ENCODE results near the gene CACNA2D3. TPM values are rescaled to one million over a fixed set of nuclear protein-coding genes. Genes with fewer than 3 reads are reported as not detected.

CACNA2D3 gene
- total RNA-seq, 1 donor from 2014 or later: 0.70 TPM

- no peak overlapping the region for H3K4me3 Mint-ChIP-seq (ENCODE audit: unreplicated experiment)
- FAIRE-seq: no peak
- no peaks in the 10 kb centered on the region for H3K9me3 Mint-ChIP-seq (ENCODE audit: unreplicated experiment)
Measured at GRCh38 chr3:54343495-54343894, 221.1 kb downstream of the CACNA2D3 start.

DNA sequence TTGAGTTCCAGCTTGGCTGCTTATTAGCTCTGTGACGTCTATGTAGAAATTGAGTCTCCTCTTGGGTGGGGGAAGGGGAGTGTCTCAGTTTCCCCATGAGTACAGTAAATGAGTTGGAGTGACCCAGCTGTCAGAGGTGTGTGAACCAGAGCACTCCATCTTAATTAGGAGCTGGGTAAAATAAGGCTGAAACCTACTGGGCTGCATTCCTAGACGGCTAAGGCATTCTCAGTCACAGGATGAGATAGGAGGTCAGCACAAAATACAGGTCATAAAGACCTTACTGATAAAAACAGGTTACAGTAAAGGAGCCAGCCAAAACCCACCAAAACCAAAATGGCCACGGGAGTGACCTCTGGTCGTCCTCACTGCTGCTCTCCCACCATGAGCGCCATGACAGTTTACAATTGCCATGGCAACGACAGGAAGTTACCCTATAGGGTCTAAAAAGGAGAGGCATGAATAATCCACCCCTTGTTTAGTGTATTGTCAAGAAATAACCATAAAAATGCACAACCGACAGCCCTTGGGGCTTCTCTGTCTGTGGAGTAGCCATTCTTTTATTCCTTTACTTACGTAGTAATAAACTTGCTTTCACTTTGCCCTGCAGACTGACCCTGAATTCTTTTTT is 222.4 kb downstream of the CACNA2D3 start:
- TF ChIP-seq CTCF (IDR thresholded peaks at IDR 0.05; ENCODE audit: insufficient read depth, low read depth, low read length): no peak
- TF ChIP-seq EZH2 (IDR thresholded peaks at IDR 0.05; ENCODE audit: insufficient read depth, low read length): no peak
- peaks cover 10% of the 10 kb centered on the region for H3K27me3 Mint-ChIP-seq (ENCODE audit: low read depth, unreplicated experiment)
- no peak overlapping the region for H3K4me3 Mint-ChIP-seq (ENCODE audit: unreplicated experiment)
- H3K36me3 ChIP-seq (ENCODE audit: insufficient read depth, low read length): no peaks in the 10 kb centered on the region
- no peak overlapping the region for H3K27ac Mint-ChIP-seq (ENCODE audit: unreplicated experiment)
- H3K27ac ChIP-seq (ENCODE audit: low read depth, low read length): no peak overlapping the region
- H3K9me3 ChIP-seq (ENCODE audit: insufficient read depth, low read depth, low read length): no peaks in the 10 kb centered on the region
- H3K4me2 ChIP-seq (ENCODE audit: low read length): no peak overlapping the region
- no peaks in the 10 kb centered on the region for H3K27me3 ChIP-seq (ENCODE audit: insufficient read depth, low read length)
- H3K4me1 Mint-ChIP-seq (ENCODE audit: low read depth, unreplicated experiment): no peaks in the 10 kb centered on the region
- no peaks in the 10 kb centered on the region for H4K20me1 ChIP-seq (ENCODE audit: insufficient read depth, low read length)
- H3K4me1 ChIP-seq (ENCODE audit: insufficient read depth, low read length): no peaks in the 10 kb centered on the region
- H3K36me3 Mint-ChIP-seq (ENCODE audit: low read depth, unreplicated experiment): no peaks in the 10 kb centered on the region
- no peak overlapping the region for H2AFZ ChIP-seq (ENCODE audit: low read depth, low read length)
- H3K79me2 ChIP-seq (ENCODE audit: insufficient read depth, low read length): no peaks in the 10 kb centered on the region
- H3K9me3 Mint-ChIP-seq (ENCODE audit: unreplicated experiment): no peaks in the 10 kb centered on the region
- H3K9ac ChIP-seq (ENCODE audit: low read length): no peak overlapping the region
- FAIRE-seq: no peak
- no peak for DNase-seq (ENCODE audit: low read depth)
- no peak overlapping the region for H3K4me3 ChIP-seq (ENCODE audit: insufficient read depth, low read depth, low read length)

More at GRCh38 chr3:54343495-54343894, 221.1 kb downstream of the CACNA2D3 start:
- no peaks in the 10 kb centered on the region for H3K4me1 Mint-ChIP-seq (ENCODE audit: low read depth, unreplicated experiment)
- TF ChIP-seq CTCF (IDR thresholded peaks at IDR 0.05; ENCODE audit: insufficient read depth, low read depth, low read length): no peak
- TF ChIP-seq EZH2 (IDR thresholded peaks at IDR 0.05; ENCODE audit: insufficient read depth, low read length): no peak
- H3K36me3 ChIP-seq (ENCODE audit: insufficient read depth, low read length): no peaks in the 10 kb centered on the region
- no peak overlapping the region for H3K9ac ChIP-seq (ENCODE audit: low read length)
- no peaks in the 10 kb centered on the region for H3K36me3 Mint-ChIP-seq (ENCODE audit: low read depth, unreplicated experiment)
- H3K27me3 ChIP-seq (ENCODE audit: insufficient read depth, low read length): no peaks in the 10 kb centered on the region
- DNase-seq (ENCODE audit: low read depth): no peak
- H3K4me2 ChIP-seq (ENCODE audit: low read length): no peak overlapping the region
- H3K27me3 Mint-ChIP-seq (ENCODE audit: low read depth, unreplicated experiment): peaks cover 17% of the 10 kb centered on the region
- no peak overlapping the region for H3K4me3 ChIP-seq (ENCODE audit: insufficient read depth, low read depth, low read length)
- H4K20me1 ChIP-seq (ENCODE audit: insufficient read depth, low read length): no peaks in the 10 kb centered on the region
- H3K4me1 ChIP-seq (ENCODE audit: insufficient read depth, low read length): no peaks in the 10 kb centered on the region
- no peak overlapping the region for H2AFZ ChIP-seq (ENCODE audit: low read depth, low read length)
- no peak overlapping the region for H3K27ac Mint-ChIP-seq (ENCODE audit: unreplicated experiment)
- H3K27ac ChIP-seq (ENCODE audit: low read depth, low read length): no peak overlapping the region
- peaks cover 5% of the 10 kb centered on the region for H3K9me3 ChIP-seq (ENCODE audit: insufficient read depth, low read depth, low read length)
- no peaks in the 10 kb centered on the region for H3K79me2 ChIP-seq (ENCODE audit: insufficient read depth, low read length)

- Histone ChIP-seq H3K79me2 (ENCODE audit: insufficient read depth, low read length) (no peaks in the 10 kb centered on the region), H4K20me1 (ENCODE audit: insufficient read depth, low read length) (no peaks in the 10 kb centered on the region), H3K9ac (ENCODE audit: low read length) (no peak overlapping the region), H3K36me3 (ENCODE audit: insufficient read depth, low read length) (no peaks in the 10 kb centered on the region), H3K4me1 (ENCODE audit: insufficient read depth, low read length) (no peaks in the 10 kb centered on the region), H3K4me3 (ENCODE audit: insufficient read depth, low read depth, low read length) (no peak overlapping the region), H2AFZ (ENCODE audit: low read depth, low read length) (no peak overlapping the region), H3K9me3 (ENCODE audit: insufficient read depth, low read depth, low read length) (no peaks in the 10 kb centered on the region), H3K27ac (ENCODE audit: low read depth, low read length) (no peak overlapping the region), H3K4me2 (ENCODE audit: low read length) (no peak overlapping the region), H3K27me3 (ENCODE audit: insufficient read depth, low read length) (no peaks in the 10 kb centered on the region)
- Mint-ChIP-seq H3K36me3 (ENCODE audit: low read depth, unreplicated experiment) (no peaks in the 10 kb centered on the region), H3K9me3 (ENCODE audit: unreplicated experiment) (no peaks in the 10 kb centered on the region), H3K27ac (ENCODE audit: unreplicated experiment) (no peak overlapping the region), H3K4me1 (ENCODE audit: low read depth, unreplicated experiment) (no peaks in the 10 kb centered on the region), H3K4me3 (ENCODE audit: unreplicated experiment) (no peak overlapping the region), H3K27me3 (ENCODE audit: low read depth, unreplicated experiment) (peaks cover 5% of the 10 kb centered on the region)
- TF ChIP-seq CTCF (IDR thresholded peaks at IDR 0.05; ENCODE audit: insufficient read depth, low read depth, low read length) (no peak), EZH2 (IDR thresholded peaks at IDR 0.05; ENCODE audit: insufficient read depth, low read length) (no peak)
- no peak for DNase-seq (ENCODE audit: low read depth)
- FAIRE-seq: no peak
Measured at GRCh38 chr3:54345847-54346375, 223.6 kb downstream of the CACNA2D3 start.
